Heart left ventricle (tissue), 13 donors: ENCODE results near the gene OR3A3.

Experiments
- CTCF ChIP-seq, 12 donors: fragments of 200-600 bp; sonication (generic) in 4 of 12; IDR thresholded peaks; one replicate each; pipeline versions ENCODE4 v1.5.0 to v1.8.0; 2018 to 2022; ENCODE audit warnings: antibody characterized with exemption in 12 of 12, mild to moderate bottlenecking in 5 of 12
- POLR2A ChIP-seq, 2 donors: fragments of 450-650 bp; IDR thresholded peaks; one replicate each; pipeline ENCODE4 v1.6.1; 2017; ENCODE audit warnings: antibody characterized with exemption in 2 of 2, mild to moderate bottlenecking in 2 of 2, moderate library complexity in 2 of 2
- donor health status: ischemic (EF 13 %, LVEDD 7.1; RV severe dilation, severe dysfunction).
- donor health status: DM: no; HTN: yes; CAD: no.
- donor health status: DM: no; HTN: no; CAD: no.
- donor health status: ischemic (EF 25% LVEDD 6.9; RV normal size, moderate dysfunction).
- donor health status: ischemic (EF 25% LVEDD 5.7; RV mildly dilated, moderate dysfunction).
- donor health status: ischemic (EF 35%, LVEDD 5.7; RV mildly dilated, moderate dysfunction).
- donor health status: nonischemic (EF 11% LVEDD 7.7; RV severe dilation, severe dysfunction).
- donor health status: DM: yes; HTN: yes; CAD: no.
- donor health status: PGD.
- donor health status: ischemic (EF 29% LVEDD 5.4; RV normal size, mild dysfunction).
- donor health status: nonischemic (EF 23%, LVEDD 6.1; RV moderate dilation, normal function).

- TF ChIP-seq POLR2A (IDR thresholded peaks at IDR 0.05) (no peak), CTCF (IDR thresholded peaks at IDR 0.05) (no peak)
These were observed 32.8 kb upstream of the OR3A3 start for GRCh38 chr17:3378321-3378720.
